Lung microvascular endothelial cell (primary cell): ENCODE data around the gene LYSET. TPM values are rescaled to one million over a fixed set of nuclear protein-coding genes. Genes with fewer than 3 reads are reported as not detected.
A peak's percentile ranks its signal among the peaks of the same experiment; 100 is the strongest.
"Not testable (repeated sequence)": the region's sequence is repeated elsewhere in the genome, so short reads cannot be mapped to it uniquely, and the experiment has no call there.

ENCODE experiments used
- DNase-seq, 2 donors: peaks; one replicate each; pipeline versions ENCODE4 v3.0.0 to v3.0.0-alpha.2; 2010; ENCODE audit warnings: low read depth in 2 of 2
- total RNA-seq: library from RNA; depleted of rRNA; stranded (reverse); fragments of >200 nt; gene quantifications from 2 replicates; pipeline ENCODE4 v1.2.1, GENCODE V29; 2014

LYSET gene
- total RNA-seq, 1 donor from 2014 or later: 17.1 TPM

DNA sequence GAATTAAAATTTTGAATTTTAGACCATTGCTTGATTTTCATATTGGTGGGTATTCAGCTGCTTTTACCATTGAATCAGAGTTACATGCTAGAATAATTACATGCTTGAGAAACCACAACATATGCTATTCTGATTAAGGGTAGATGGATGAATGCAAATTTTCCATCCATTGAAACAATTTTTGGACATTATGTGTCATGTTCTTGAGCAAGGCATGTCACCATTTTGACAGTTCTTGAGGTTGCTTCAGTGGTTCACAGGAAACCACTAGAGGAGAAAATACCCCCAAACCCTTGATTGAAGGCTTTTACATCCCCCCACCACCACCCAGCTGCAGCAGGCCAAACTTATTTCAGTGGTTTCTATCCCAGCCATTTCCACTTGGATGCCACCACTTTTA is 35.4 kb downstream of the LYSET start:
- DNase-seq: no peak

- DNase-seq: no peak
Observed at GRCh38 chr14:93223565-93223964, 38.4 kb downstream of the LYSET start.

DNA sequence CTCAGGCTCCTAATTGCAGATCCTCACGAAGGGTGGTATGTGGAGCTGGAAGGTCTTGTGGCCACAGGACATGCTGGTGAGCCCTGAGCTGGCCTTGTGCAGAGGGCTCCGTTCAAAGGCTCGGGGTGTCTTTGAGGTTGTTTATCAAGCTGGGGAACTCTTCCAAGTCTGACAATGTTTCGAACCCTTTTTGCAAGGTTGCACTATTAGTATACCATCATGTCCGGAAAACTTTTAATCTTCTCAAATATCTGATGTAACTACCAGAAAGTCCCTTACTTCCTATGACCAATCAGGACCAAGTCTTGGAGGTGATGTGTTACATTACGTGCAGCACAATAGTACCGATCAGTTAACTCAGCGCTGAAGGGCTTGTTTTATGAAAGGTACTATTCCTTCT is 43.4 kb downstream of the LYSET start:
- no peak for DNase-seq

DNA sequence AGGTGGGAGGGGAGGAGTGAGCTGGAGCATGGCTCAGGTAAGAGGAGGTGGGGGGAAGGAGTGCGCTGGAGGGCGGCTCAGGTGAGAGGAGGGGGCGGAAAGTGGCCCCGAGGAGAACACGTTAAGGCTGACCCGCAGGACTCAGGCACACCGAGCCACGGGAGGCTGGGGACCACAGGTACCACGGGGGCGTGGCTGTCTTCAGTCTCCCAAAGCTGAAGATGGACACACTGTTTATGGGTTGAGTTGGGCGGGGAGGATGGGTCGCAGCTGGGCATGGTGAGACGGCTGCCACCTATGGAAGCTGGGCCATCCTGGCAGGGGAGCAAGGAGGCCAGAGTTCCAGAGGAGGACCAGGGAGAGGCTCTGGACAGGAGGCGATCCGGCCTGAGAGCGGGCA is 45.4 kb downstream of the LYSET start:
- DNase-seq: no peak

GRCh38 chr14:93231129-93231979 is 46.2 kb downstream of the LYSET start:
- peak; percentile 63 to 64 for DNase-seq

DNA sequence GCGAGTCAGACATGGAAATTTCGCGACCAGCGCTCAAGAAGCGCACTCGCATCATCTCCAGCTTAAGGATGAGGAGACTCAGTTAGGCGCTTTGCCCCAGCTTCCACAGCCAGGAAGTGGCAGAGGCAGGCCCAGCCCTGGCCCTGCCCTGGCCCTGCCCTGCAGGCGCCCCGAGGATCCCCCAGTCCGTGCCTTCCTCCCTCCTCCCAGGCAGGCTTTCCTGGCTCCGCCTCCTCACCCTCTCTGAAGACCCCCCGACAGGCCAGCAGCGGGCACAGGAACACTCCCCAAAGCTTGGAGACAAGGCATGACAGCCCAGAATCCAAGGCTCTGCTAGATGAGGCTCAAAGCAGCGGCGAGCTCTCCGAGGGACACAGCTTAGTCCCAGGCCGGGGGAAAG is 47.0 kb downstream of the LYSET start:
- no peak for DNase-seq

GRCh38 chr14:93233078-93233477 is 48.0 kb downstream of the LYSET start:
- not testable (repeated sequence) for DNase-seq

- DNase-seq: peak in 1 of 2 donors; percentile 24
Observed at GRCh38 chr14:93234798-93235197, 49.7 kb downstream of the LYSET start.

Other genes with a start within 250 kb of the LYSET start
- 8.7 and 15.7 TPM in 2 replicates for gene ITPK1, start 69.4 kb upstream of the LYSET start, total RNA-seq
- 18.7 and 30.6 TPM in 2 replicates for gene MOAP1, start 420 bp upstream of the LYSET start, total RNA-seq
- 11.1 and 14.9 TPM in 2 replicates for gene GON7, start 21.7 kb downstream of the LYSET start, total RNA-seq
- 36.4 and 45.8 TPM in 2 replicates for gene UBR7, start 21.9 kb downstream of the LYSET start, total RNA-seq
- 17.2 and 27.2 TPM in 2 replicates for gene BTBD7, start 147.7 kb downstream of the LYSET start, total RNA-seq
- not detected in 2 replicates for gene COX8C, start 161.9 kb downstream of the LYSET start, total RNA-seq
- under 0.01 TPM in 1 of 2 replicates, not detected in the other for gene UNC79, start 245.6 kb downstream of the LYSET start, total RNA-seq